K562 (cell line): Measurements from ENCODE around the gene ARFGEF3. TPM values are rescaled to one million over a fixed set of nuclear protein-coding genes. Genes with fewer than 3 reads are reported as not detected.

Source experiments
- ATAC-seq: fragments of 200-7000 bp; cut with Tn5 transposase; 3 replicates; pipeline ENCODE4 v1.9.1; 2020; ENCODE audit warnings: moderate library complexity
- BruUV-seq: library from RNA; stranded (reverse); fragments of 400-500 nt; replicated peaks from 2 replicates; lab custom pipeline; 2021; lab: Mats Ljungman, UMichigan
- CTCF ChIA-PET: fragments of 300-600 bp; formaldehyde crosslinking; extraction: SDS; loops from one replicate; lab custom pipeline; 2021; ENCODE audit warnings: low intra/inter-chr PET ratio; lab: Yijun Ruan, JAX
- POLR2A ChIA-PET: fragments of 300-600, 350-650 bp; sonication (Branson Sonifier 250); formaldehyde crosslinking; extraction: SDS; loops from one replicate; lab custom pipeline; 2021; ENCODE audit warnings: antibody characterized with exemption, inconsistent platforms; lab: Yijun Ruan, JAX
- DNase-seq, 4 experiments: peaks; one replicate each; pipeline versions ENCODE4 v3.0.0 to v3.0.0-alpha.2; 2011 to 2018; ENCODE audit warnings: low spot score in 3 of 4, mixed read lengths in 3 of 4; ENCODE audit errors: extremely low read depth in 1 of 4
- FAIRE-seq: peaks from 2 replicates; lab custom pipeline; 2011; peaks lifted over from hg19 to GRCh38; lab: Jason Lieb, UNC
- H2AFZ ChIP-seq: 2 replicates; pipeline ENCODE4 v1.6.0; 2011; ENCODE audit warnings: low read depth, low read length, control low read depth, inconsistent platforms
- H3K27ac ChIP-seq: fragments of 200-600 bp; 3 replicates; pipeline ENCODE4 v1.8.0; 2011; ENCODE audit warnings: low read depth, mild to moderate bottlenecking, control low read depth, inconsistent platforms, low read length, moderate library complexity, mixed read lengths; ENCODE audit errors: extremely low read depth
- H3K27me3 ChIP-seq, 2 experiments: fragments of 300-600 bp in 1 of 2; 2 replicates in 1 of 2; 3 replicates in 1 of 2; pipeline versions ENCODE4 v1.6.0 to v1.8.0; 2011; ENCODE audit warnings: inconsistent platforms in 2 of 2, low read length in 2 of 2, mild to moderate bottlenecking in 1 of 2, mixed read lengths in 1 of 2, moderate library complexity in 1 of 2; ENCODE audit not compliant: control insufficient read depth in 2 of 2, insufficient read depth in 2 of 2
- H3K36me3 ChIP-seq: fragments of 300-600 bp; 3 replicates; pipeline ENCODE4 v1.8.0; 2011; ENCODE audit warnings: mild to moderate bottlenecking, low read length, inconsistent platforms; ENCODE audit not compliant: control insufficient read depth, insufficient read depth
- H3K4me1 ChIP-seq, 2 experiments: fragments of 200-600 bp in 1 of 2; replicated peaks in 1 of 2; 2 replicates in 1 of 2; 3 replicates in 1 of 2; pipeline versions ENCODE4 v1.5.1 to v1.8.0; 2011; ENCODE audit warnings: inconsistent platforms in 2 of 2, low read length in 2 of 2, mild to moderate bottlenecking in 1 of 2, mixed read lengths in 1 of 2, moderate library complexity in 1 of 2; ENCODE audit not compliant: control insufficient read depth in 2 of 2, insufficient read depth in 2 of 2
- H3K4me2 ChIP-seq: 2 replicates; pipeline ENCODE4 v1.6.1; 2011; ENCODE audit warnings: low read length, control low read depth, inconsistent platforms, mixed read lengths; ENCODE audit not compliant: insufficient read depth
- H3K4me3 ChIP-seq: fragments of 200-600 bp; sonication (generic), shearing (Covaris generic); 2 replicates; pipeline ENCODE4 v1.5.1; 2016; ENCODE audit warnings: control low read depth, inconsistent platforms
- H3K79me2 ChIP-seq: fragments of 200-600 bp; 3 replicates; pipeline ENCODE4 v1.8.0; 2011; ENCODE audit warnings: low read length, inconsistent platforms; ENCODE audit not compliant: control insufficient read depth, insufficient read depth
- H3K9ac ChIP-seq, 2 experiments: 2 replicates each; pipeline versions ENCODE4 v1.6.0 to v1.6.1; 2011; ENCODE audit warnings: low read depth in 2 of 2, low read length in 2 of 2, control low read depth in 1 of 2, inconsistent platforms in 1 of 2, mild to moderate bottlenecking in 1 of 2, mixed read lengths in 1 of 2; ENCODE audit not compliant: insufficient read depth in 1 of 2
- H3K9me1 ChIP-seq: one replicate; pipeline ENCODE4 v1.6.0; 2011; ENCODE audit warnings: inconsistent platforms, mild to moderate bottlenecking, low read length, moderate library complexity; ENCODE audit not compliant: control insufficient read depth, insufficient read depth
- H3K9me3 ChIP-seq: replicated peaks from 2 replicates; pipeline ENCODE4 v1.5.1; 2011; ENCODE audit warnings: low read depth, low read length, inconsistent platforms; ENCODE audit not compliant: control insufficient read depth, insufficient read depth
- H4K20me1 ChIP-seq: replicated peaks from 2 replicates; pipeline ENCODE4 v1.6.1; 2011; ENCODE audit warnings: low read length, inconsistent platforms, mixed read lengths; ENCODE audit not compliant: control insufficient read depth, insufficient read depth
- AFF4 ChIP-seq: sonication (generic); formaldehyde crosslinking; IDR thresholded peaks from 2 replicates; pipeline ENCODE4 v1.8.0; 2023; ENCODE audit warnings: mild to moderate bottlenecking, missing genetic modification reagents
- ARID2 ChIP-seq: fragments of 450-650 bp; IDR thresholded peaks from 2 replicates; pipeline ENCODE4 v1.6.1; 2017; ENCODE audit warnings: antibody characterized with exemption, mild to moderate bottlenecking
- BCOR ChIP-seq: fragments of 450-650 bp; IDR thresholded peaks from 2 replicates; pipeline ENCODE4 v1.6.1; 2016
- CBFA2T2 ChIP-seq: fragments of 450-650 bp; conservative IDR thresholded peaks from 2 replicates; pipeline ENCODE4 v1.6.1; 2017; ENCODE audit warnings: mild to moderate bottlenecking
- DEAF1 ChIP-seq: fragments of 450-650 bp; formaldehyde crosslinking; IDR thresholded peaks from 2 replicates; pipeline ENCODE4 v1.4.0; 2020; ENCODE audit warnings: mild to moderate bottlenecking, moderate library complexity
- DMBX1 ChIP-seq: fragments of 250-450 bp; sonication (Bioruptor Pico); IDR thresholded peaks from 2 replicates; pipeline ENCODE4 v1.8.0; 2022; ENCODE audit warnings: inconsistent platforms, mild to moderate bottlenecking, moderate library complexity, borderline replicate concordance
- E2F5 ChIP-seq: sonication (generic); formaldehyde crosslinking; IDR thresholded peaks from 2 replicates; pipeline ENCODE4 v1.8.0; 2022; ENCODE audit warnings: mild to moderate bottlenecking, missing genetic modification reagents
- PHB2 ChIP-seq: fragments of 450-650 bp; IDR thresholded peaks from 2 replicates; pipeline ENCODE4 v1.6.1; 2017; ENCODE audit warnings: low read depth
- PKNOX1 ChIP-seq: fragments of 450-650 bp; IDR thresholded peaks from 2 replicates; pipeline ENCODE4 v1.6.1; 2016
- SNRNP70 ChIP-seq: fragments of 200-400 bp; formaldehyde crosslinking; optimal IDR thresholded peaks from 2 replicates; pipeline ENCODE3; 2017; ENCODE audit warnings: low read depth, low read length
- TBP ChIP-seq: optimal IDR thresholded peaks from 2 replicates; pipeline ENCODE3; 2011; ENCODE audit warnings: low read depth, low read length, improper control_type of control experiment
- ZNF263 ChIP-seq: sonication (generic); formaldehyde crosslinking; IDR thresholded peaks from 2 replicates; pipeline ENCODE4 v1.8.0; 2022; ENCODE audit warnings: mild to moderate bottlenecking, missing genetic modification reagents, borderline replicate concordance
- WGBS: fragments of 100-300 bp; shearing (Covaris generic); methylation state at CpG from one replicate; pipeline ENCODE4 v1.1.6; 2016; ENCODE audit warnings: low coverage, mixed read lengths; ENCODE audit not compliant: insufficient coverage; ENCODE audit errors: missing lambda C conversion rate; 5-methylcytosine and 5-hydroxymethylcytosine counted together
- in situ Hi-C: fragments of 300-500 bp; cut with MboI; formaldehyde crosslinking; loops from 4 replicates; pipeline ENCODE4 v1.15.0; 2018; ENCODE audit warnings: inconsistent platforms, mixed read lengths
- intact Hi-C: fragments of 100-400 bp; cut with micrococcal nuclease; formaldehyde crosslinking; loops from 2 replicates; pipeline ENCODE4 v1.14.2; 2022
- polyA plus RNA-seq, 8 experiments: library from polyadenylated mRNA; depleted of rRNA in 4 of 8; stranded (reverse) in 5 of 8; unstranded in 3 of 8; fragments of >200 nt; fragmentation: Nextera tagmentation in 2 of 8; fragmentation: Illumina TruSeq in 1 of 8; extraction: Ambion mirVana in 2 of 8; extraction: Trizol in 1 of 8; gene quantifications; 2 replicates each; pipeline versions ENCODE4 v1.2.1 to v1.2.3, GENCODE V29; 2011 to 2014; ENCODE audit warnings: inconsistent platforms in 1 of 8, missing spikeins in 1 of 8
- total RNA-seq, 7 experiments: library from RNA; depleted of rRNA in 6 of 7; stranded (reverse); fragments of >200 nt in 6 of 7; fragmentation: Illumina TruSeq in 2 of 7; extraction: Trizol in 2 of 7; gene quantifications; 2 replicates each; pipeline versions ENCODE4 v1.2.1 to v1.2.3, GENCODE V29; 2011 to 2021; ENCODE audit warnings: low replicate concordance in 1 of 7

The ARFGEF3 gene
- total and polyA plus RNA-seq, 9 of the 15 experiments (the other 6 are each of a cell fraction or from before 2014, with no cell fraction given), result under 0.01 to 0.02 TPM; not detected in 7

- WGBS, result 0% methylated on average over 7 of the region's 7 CpGs
- no peak overlapping the region for H3K9ac ChIP-seq
- no peaks in the 10 kb centered on the region for H3K4me1 ChIP-seq
- intact Hi-C loops, result no loop called here
- TF ChIP-seq CBFA2T2, result no peak
- no peak for TF ChIP-seq BCOR
- no peak for TF ChIP-seq TBP
- TF ChIP-seq PHB2, result no peak
- no peak for TF ChIP-seq DMBX1 (CRISPR knock-in tag)
- no peak for TF ChIP-seq E2F5 (CRISPR knock-in tag)
- no peak for TF ChIP-seq DEAF1 (CRISPR knock-in tag)
- TF ChIP-seq ARID2, result no peak
- TF ChIP-seq SNRNP70, result no peak
- no peak for TF ChIP-seq PKNOX1
- no peak for TF ChIP-seq ZNF263 (CRISPR knock-in tag)
- no peak for TF ChIP-seq AFF4 (CRISPR knock-in tag)
- TF ChIP-seq, all 486 proteins: peak for 0
- POLR2A ChIA-PET, result interaction anchor here (0.6 to 0.9 kb wide), 2 partner anchors 22 to 108 kb away, joined by 3 to 4 read pairs; no protein-coding TSS in a partner anchor
- in situ Hi-C loops, result no loop called here
- no peaks in the 10 kb centered on the region for H3K9me1 ChIP-seq
- CTCF ChIA-PET, result no interaction called here
- H3K79me2 ChIP-seq, result no peaks in the 10 kb centered on the region
- no peaks in the 10 kb centered on the region for H3K9me3 ChIP-seq
- no peak overlapping the region for H2AFZ ChIP-seq
- peaks cover 26 to 48% of the 10 kb centered on the region in 2 experiments for H3K27me3 ChIP-seq
- BruUV-seq, result no TSS peak
- no peaks in the 10 kb centered on the region for H3K36me3 ChIP-seq
- no peak for FAIRE-seq
- 0 out of 2 replicates have a peak, but pooled peaks cover 3% of the 10 kb centered on the region for H4K20me1 ChIP-seq
- H3K4me3 ChIP-seq, result no peak overlapping the region
- no peak for DNase-seq
- no peak overlapping the region for H3K4me2 ChIP-seq
- no peak for ATAC-seq
- no peak overlapping the region for H3K27ac ChIP-seq
Observed at GRCh38 chr6:138296786-138297185, 135.0 kb downstream of the ARFGEF3 start.
